ENCODE measurements around the gene OR7C1.
"Not testable (repeated sequence)": the region's sequence is repeated elsewhere in the genome, so short reads cannot be mapped to it uniquely, and the experiment has no call there.

Gene OR7C1

DNA sequence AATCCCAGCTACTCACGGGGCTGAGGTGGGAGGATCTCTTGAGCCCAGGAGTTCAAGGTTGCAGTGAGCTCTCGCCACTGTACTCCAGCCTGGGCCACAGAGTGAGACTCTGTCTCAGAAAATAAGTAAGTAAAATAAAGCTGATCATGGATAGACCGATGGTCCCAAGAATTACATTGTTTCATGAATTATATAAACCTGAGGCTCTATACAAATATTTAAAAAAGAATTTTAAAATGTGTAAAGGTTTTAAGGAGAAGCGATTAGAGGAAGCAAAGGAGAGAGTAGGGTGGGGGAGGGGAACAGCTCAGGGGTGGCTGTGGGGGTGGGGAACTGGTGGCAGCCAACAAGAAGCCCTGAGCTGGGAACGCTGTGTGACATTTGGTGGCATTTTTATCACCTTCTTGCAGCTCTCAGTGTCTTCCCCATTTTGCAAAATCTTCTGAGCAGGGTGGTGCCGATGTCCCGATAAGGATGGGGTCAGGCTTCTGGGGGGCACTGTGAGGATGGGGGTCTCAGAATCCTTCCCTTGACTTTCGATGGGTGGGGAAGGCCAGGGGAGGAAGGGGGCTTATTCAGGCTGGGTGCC is 51.5 kb downstream of the OR7C1 start:
- not testable (repeated sequence) for DNase-seq

DNA sequence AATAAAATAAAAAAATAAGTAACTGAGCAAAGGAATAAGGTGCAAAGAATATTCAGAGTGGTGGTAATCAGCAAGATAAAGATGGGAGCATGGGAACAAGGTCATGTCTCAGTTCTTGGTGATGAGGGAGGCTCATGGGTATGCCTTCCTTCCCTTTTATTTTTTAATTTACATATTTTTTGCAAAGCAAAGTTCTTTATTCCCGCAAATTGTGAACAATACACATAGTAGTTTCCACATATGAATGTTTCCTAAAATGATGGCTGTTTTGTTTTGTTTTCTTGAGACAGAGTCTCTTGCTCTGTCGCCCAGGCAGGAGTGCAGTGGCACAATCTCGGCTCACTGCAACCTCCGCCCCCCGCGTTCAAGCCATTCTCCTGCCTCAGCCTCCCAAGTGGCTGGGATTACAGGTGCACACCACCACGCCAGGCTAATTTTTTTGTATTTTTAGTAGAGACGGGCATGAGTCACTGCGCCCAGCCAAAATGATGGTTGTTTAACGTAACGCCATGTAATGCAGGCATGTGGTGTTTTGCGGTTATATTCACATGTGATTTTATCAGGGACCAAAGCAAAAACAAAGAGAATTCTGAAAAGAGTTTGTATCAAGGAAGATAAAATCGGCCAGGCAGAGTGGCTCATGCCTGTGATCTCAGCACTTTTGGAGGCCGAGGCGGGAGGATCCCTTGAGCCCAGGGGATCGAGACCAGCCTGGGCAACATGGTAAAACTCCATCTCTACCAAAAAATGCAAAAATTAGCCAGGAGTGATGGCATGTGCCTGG is 52.2 kb downstream of the OR7C1 start:
- DNase-seq = no peak

DNA sequence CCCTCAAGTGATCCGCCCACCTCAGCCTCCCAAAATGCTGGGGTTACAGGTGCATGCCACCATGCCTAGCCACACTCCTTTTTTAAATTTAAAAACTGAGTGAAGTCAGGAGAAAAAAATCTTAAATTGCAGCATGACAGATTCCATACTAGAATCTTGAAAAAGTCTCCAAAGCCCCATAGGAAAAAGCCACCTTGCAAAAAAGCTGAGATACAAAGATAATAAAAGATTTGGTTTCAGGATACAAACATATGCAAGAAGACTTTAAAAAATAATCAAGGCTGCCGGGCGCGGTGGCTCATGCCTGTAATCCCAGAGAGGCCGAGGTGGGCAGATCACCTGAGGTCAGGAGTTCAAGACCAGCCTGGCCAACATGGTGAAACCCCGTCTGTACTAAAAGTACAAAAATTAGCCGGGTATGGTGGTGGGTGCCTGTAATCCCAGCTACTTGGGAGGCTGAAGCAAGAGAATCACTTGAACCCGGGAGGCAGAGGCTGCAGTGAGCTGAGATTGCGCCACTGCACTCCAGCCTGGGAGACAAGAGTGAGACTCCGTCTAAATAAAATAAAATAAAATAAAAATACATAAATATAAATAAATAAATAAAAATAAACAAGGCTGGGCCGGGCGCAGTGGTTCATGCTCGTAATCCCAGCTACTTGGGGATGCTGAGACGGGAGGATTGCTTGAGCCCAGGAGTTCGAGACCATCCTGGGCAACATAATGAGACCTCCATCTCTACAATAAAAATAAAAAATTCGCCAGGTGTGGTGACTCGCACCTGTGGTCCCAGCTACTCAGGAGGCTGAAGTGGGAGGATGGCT is 53.1 kb downstream of the OR7C1 start:
- DNase-seq = not testable (repeated sequence)

DNA sequence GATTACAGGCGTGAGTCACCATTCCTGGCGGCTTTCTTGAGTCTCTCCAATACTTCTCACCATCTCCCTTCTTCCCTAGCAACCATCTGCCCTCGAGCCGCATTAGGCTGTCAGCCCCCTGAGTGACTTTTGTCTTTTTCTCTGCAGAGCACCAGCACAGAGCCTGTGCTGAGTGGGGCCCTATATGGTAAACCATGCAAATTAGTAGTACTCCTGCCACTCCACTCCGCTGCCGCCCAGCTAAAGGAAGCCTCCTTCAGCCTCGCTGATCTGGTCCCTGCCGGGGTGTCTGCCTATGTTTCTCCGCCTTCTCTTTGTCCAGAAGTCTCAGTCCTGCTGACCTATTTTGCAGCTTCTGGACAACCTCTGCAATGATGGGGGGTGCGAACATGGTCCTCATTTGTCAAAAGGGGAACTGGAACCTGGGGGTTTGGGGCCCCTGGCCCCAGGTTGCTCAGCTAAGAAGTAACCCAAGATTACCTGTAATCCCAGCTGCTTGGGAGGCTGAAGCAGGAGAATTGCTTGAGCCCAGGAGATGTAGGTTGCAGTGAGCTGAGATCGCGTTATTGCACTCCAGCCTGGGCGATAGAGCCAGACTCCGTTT is 54.3 kb downstream of the OR7C1 start:
- DNase-seq = not testable (repeated sequence)

DNA sequence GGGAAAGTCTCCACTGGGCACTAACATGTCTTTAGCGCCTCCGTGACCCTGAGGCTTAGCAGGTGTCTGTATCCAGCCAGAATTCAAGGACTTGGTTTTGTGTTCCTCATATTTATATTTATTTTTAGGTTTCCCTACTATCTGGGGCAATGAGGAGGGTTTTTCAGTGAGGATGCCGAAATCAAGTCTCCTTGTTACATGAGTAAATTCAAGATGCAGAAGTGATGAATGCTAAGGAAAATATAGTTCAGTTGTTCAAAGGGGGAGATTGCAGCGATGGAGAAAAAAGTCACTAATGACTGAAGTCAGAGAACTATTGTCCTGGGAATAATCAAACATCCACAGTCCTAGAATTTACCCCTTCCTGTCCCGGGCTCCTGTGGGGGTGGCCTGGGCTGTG is 55.8 kb downstream of the OR7C1 start:
- no peak for DNase-seq

DNA sequence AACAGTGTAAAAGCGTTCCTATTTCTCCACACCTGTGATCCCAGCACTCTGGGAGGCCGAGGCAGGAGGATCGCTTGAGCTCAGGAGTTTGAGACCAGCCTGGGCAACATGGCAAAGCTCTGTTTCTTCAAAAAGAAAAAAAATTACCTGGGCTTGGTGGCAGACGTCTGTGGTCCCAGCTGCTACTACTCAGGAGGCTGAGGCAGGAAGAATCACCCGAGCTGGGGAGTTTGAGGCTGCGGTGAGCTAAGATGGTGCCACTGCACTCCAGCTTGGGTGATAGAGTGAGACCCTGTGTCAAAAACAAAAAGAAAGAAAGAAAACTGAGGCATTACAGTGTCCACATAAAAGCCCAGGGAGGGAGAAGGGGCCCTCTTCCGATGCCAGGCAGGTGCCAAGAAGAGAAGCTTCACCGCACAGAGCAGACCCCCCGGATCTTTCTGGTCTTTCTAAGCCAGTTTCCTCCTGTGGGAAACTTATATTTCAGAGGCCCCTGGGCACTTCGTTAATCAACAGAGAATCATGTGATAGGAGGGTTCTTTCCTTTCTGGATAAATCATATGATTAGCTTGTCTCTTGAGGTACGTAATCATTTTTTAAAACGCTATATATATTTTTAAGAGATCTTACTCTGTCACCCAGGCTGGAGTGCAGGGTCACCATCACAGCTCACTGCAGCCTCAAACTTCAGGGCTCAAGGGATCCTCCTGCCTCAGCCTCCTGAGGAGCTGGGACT is 56.7 kb downstream of the OR7C1 start, which contains the start of gene ADGRE2:
TSS of gene ADGRE2 (minus strand) at position 451 of the 736 bp plus-strand sequence. CDS start 1,804 bp downstream, outside the sequence.
- DNase-seq = not testable (repeated sequence)

DNA sequence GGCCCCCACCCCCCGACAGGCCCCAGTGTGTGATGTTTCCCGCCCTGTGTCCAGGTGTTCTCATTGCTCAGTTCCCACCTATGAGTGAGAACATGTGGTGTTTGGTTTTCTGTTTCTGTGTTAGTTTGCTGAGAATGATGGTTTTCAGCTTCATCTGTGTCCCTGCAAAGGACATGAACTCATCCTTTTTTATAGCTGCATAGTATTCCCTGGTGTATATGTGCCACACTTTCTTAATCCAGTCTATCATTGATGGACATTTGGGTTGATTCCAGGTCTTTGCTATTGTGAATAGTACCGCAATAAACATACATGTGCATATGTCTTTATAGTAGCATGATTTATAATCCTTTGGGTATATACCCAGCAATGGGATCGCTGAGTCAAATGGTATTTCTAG is 57.3 kb downstream of the OR7C1 start:
- DNase-seq = not testable (repeated sequence)

DNA sequence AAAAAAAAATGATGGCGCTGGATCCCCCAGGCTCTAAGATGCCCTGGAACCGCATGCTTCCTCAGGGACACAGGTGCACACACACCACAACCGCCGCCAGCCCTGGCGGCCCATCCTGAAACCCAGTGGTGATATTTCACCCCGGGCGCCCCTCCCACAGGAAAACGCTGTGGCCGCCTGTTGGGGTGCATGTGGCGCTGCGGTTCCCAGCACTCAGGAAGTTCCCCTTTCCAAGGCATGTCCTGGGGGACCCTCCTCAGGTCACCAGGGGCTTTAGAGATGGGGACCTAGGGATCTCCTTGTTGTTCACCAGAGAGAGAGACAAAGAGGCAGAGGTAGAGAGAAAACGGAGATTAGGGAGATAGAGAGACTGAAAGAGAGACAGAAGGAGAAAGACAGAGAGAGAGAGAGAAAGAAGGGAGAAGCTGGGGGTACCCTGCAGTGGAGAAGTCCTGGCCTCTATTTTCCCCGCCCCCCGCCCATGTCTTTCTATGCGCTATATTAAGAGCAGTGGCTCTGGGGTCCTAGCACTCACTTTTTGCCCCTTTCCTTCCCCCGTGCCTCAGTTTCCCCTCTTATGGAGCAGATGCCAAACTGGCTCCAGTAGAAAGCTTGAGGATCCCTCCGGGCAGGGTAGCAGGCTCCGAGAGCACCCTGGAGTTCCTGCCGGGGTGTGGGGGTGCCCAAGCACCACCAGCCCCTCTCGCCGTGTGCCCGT is 59.0 kb downstream of the OR7C1 start:
- DNase-seq = no peak

DNA sequence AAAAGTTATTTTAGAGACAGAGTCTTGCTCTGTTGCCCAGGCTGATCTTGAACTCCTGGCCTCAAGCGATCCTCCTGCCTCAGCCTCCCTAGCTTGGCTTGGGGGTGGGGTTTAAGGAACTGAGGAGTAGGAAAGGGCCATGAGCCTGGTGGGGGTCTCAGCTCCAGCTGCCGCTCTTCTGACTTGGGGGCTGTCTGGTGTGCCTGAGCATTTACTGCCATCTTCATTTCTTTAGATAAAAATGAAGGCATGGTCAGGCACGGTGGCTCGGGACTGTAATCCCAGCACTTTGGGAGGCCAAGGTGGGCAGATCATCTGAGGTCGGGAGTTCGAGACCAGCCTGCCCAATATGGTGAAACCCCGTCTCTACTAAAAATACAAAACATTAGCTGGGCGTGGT is 59.7 kb downstream of the OR7C1 start:
- DNase-seq = not testable (repeated sequence)

DNA sequence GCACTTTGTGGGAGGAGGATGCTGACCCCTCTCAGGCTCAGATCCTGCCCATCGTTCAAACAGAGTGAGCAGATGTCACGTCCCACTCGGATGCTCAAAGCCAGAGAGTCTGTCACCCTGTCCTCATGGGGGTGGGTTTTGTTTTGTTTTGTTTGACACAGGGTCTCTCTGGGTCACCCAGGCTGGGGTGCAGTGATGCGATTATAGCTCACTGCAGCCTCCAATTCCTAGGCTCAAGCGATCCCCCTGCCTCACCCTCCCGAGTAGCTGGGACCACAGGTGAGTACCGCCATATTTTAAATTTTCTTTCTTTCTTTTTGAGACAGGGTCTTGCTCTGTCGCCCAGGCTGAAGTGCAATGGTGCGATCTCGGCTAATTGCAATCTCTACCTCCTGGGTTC is 60.6 kb downstream of the OR7C1 start:
- DNase-seq = no peak

DNA sequence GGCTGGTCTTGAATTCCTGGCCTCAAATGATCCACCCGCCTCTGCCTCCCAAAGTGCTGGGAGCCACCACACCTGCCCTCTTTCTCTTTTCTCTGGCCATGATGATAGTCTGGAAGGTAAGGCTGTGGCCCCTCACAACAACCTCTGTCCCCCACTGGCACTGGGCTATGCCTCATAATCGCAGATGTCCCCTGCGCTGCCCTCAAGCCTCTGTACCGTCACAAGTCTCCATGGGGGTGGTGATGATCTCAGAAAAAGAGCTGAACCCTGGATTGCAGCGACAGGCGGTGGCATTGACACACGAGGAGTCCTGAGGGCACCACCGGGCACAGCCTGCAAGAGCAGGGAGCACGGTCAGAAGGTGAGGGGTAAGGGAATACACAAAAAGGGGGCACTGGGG is 61.3 kb downstream of the OR7C1 start:
- not testable (repeated sequence) for DNase-seq

DNA sequence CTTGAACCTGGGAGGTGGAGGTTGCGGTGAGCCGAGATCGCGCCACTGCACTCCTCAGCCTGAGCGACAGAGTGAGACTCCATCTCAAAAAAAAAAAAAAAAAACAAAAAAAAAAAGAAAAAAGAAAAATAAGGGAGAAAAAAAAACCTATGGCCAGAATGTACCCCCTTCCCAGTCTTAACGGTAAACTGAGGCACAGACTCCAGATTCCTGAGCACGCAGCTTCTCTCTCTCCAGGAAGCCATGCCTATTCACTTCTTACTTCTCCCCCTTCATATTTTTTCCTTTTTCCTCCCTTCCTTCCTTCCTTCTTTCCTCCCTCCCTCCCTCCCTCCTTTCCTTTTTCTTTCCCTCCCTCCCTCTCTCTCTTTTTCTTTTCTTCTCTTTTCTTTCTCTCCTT is 62.0 kb downstream of the OR7C1 start:
- DNase-seq = no peak

DNA sequence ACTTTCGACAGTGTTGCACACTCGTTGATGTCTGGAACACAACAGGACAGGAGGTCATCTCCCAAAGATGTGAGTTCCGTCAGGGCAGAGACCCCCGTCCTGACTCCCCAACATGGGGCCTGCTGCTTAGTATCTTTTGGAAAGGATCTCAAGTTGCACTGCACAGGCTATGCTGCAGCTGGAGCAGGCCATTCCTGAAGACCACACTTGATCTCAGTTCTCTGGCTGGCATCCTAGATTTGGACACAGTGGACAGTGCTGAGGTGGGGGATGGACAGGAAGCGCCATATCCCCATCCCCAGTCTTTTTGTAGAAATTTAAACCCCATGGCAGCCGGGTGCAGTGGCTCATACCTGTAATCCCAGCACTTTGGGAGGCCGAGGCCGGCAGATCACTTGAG is 62.5 kb downstream of the OR7C1 start:
- DNase-seq = no peak

DNA sequence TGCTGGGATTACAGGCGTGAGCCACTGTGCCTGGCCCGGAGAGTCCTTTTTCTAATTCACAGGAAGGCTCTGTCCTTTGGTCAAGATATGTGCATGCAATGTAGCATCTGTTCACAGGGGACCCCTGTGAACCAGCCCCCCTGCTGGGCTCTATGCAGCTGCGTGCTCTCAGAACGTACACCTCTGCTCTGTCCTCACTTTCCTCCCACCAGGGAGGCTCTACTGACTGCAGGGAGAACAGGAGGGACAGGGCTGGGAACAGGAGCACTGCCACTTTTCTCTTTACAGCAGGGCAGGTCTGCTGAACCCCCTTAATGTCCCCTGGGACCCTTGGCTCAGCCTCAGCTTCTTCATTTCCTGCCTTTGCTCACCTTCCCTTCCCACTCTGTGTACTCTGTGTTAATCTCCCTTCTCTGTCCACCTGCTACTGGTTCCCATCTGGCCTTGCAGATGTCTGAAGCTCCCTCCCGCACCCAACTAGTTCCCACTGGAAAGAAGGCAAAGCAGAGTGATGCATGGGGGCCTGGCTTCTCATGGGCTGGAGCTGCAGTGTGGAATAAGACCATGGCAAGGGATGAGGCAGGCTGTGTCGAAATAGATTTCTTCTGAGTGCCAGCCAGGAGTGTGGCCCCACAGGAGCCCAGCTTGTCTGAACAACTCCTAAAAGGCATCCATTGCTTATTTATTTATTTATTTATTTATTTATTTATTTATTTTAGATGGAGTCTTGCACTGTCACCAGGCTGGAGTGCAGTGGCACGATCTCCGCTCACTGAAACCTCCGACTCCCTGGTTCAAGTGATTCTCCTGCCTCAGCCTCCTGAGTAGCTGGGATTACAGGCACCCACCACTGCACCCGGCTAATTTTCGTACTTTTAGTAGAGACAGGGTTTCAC is 63.8 kb downstream of the OR7C1 start:
- peak; percentile 44 to 79 for DNase-seq

DNA sequence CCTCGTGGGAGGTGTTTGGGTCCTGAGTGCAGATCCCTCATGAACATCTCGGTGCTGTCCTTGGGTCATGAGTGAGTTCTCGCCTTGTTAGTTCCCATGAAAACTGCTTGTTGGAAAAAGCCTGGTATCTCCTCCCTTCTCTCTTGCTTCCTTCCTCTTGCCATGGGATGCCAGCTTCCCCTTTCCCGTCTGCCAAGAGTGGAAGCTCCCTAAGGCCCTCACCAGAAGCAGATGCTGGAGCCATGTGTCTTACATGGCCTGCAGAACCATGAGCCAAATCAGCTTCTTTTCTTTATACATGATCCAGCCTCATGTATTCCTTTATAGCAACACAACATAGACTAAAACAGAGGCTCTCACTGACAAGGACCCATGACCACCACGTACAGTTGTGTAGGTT is 64.8 kb downstream of the OR7C1 start:
- no peak for DNase-seq

DNA sequence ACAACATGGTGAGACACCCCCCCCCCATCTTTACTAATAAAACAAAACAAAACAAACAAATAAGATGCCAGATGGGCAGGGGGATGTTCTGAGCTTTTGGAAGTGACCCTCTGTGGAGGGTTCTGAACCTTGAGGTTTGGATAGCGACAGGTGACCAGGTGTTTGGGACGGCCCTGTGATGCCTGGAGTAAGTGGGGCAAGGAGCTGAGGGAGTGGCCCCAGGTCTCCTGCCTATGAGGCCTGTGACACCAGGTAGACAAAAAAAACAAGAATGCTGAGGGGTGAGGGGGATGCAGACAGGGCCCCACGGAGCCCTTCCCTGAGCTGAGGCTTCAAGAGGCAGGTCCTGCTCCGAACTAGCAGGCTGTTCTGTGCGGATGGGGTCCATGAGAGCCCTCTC is 65.8 kb downstream of the OR7C1 start:
- DNase-seq = no peak

DNA sequence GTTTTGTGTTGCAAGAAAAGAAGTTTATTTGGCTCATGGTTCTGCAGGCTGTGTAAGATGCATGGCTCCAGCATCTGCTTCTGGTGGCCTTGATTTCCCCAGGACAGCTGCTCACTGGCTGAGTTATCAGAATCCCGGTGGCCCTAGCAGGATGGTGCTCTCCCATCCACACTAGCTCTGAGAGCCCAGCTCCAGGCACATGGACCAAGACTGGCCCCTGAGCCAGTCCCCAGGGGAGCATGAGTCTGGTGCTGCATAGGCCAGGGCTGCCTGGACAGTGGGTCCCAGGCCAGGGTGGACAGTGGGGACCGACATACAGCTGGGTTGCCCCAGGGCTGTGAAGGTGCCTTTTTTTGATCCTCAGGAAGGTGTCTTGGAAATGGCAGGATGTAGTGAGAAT is 67.0 kb downstream of the OR7C1 start:
- no peak for DNase-seq

DNA sequence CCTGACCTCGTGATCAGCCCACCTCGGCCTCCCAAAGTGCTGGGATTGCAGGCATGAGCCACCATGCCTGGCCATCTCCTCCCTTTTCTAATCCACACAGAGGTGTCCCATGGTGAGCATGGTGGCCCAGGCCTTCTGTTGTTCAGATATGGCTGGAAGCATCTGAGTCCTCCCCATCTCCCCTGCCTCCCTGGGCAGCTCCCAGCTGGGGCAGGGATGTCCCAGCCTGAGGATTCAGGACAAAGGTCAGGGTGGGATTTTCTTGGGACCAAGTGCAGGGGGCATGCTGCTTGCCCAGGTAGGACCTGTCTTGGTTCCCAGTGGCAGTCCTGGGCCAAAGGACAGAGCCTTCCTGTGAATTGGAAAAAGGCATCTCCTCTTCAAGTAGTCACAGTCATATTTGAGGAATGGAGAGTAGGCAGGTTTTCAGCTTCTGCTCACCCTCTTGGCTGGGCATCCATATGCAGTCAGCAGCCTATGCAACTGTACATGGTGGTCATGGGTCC is 67.5 kb downstream of the OR7C1 start:
- no peak for DNase-seq

DNA sequence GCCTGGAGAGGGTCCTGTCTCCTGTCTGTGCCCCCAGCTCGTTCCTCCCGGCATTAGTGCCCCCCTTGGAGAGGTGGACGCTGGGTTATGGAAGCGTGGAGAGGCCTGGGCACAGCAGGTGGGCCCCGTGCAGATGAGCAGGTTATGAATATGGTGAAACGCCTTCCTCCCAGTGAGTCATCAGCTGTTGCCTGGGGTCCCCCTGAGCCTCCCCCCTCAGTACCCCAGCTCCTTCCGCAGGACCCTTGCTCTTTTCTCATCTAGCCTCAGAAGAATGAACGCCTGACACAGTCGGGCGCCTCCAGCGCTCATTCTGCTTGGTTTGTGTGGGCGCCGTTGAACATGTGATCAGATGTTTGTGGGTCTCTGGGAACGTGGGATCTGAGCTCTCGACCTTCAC is 69.1 kb downstream of the OR7C1 start:
- not testable (repeated sequence) for DNase-seq

DNA sequence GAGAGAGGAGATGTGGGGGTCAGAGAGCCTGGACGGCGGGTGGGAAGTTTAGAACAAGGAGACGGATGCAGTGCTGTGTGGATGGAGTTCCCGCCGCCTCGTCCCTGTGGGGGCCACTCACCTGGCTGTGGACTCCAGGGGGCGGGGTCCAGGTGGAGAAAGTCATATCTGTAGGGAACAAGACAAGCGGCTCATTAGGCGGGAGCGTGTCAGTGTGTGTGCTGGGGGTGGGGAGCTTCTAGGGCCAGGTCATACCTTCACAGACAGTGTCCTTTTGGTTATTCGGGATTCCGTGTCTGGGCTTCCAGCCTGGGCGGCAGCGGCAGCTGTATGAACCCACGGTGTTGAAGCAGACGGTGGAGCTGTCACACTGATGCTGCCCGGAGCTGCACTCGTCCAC is 69.6 kb downstream of the OR7C1 start:
- not testable (repeated sequence) for DNase-seq

DNA sequence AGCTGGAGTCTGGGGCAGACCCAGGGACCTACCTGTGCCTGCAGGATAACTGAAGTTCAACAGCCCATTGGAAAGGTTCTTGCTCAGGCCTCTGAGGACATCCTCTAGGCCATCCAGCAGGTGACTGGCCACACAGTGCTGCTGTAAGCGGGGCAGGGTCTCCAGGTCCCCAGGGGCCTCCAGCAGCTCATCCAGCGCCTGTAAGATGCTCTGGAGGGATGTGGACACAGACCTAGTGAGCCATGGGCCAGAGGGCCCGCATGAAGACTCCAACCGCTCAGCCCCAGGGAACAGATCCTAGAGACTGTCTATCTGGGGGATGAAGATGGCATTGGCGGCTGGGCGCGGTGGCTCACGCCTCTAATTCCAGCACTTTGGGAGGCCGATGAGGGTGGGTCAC is 70.6 kb downstream of the OR7C1 start:
- no peak for DNase-seq
